Measurements from ENCODE around the gene WWOX.

DNA sequence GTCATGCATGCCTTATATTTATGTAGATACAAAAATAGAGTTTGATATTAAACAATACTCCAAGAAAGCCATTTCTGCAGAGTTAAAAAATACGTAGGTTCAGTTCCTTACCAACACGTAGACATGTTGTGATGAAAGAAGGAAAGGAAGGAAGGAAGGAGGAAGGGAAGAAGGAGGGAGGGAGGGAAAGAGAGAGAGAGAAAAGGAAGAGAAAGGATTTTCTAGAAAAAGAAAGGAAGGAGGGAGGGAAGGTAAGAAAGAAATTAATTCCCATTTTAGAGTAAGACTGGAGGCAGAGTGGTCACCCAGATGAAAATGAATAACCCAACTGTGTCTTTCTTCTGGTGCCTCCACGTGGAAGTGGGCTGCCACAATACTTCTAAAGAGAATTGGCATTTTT lies 652.1 kb downstream of the WWOX start:
- TF ChIP-seq CTCF (optimal IDR thresholded peaks at IDR 0.05 in 1 of 3, IDR thresholded peaks at IDR 0.05 in 1 of 3, conservative IDR thresholded peaks at IDR 0.05 in 1 of 3; ENCODE audit: extremely low read depth in 1 of 3, insufficient read depth in 2 of 3, low read length in 3 of 3) (no peak), EZH2 (IDR thresholded peaks at IDR 0.05; ENCODE audit: low read length) (no peak)

All from keratinocyte (primary cell).